Activated CD4-positive, alpha-beta T cell treated with anti-CD3 and anti-CD28 coated beads, Interleukin-2, amount 10 ng/mL, durations not matched to agents 24 days and 14 days (primary cell): Measurements from ENCODE around the gene HIRIP3. TPM values are rescaled to one million over a fixed set of nuclear protein-coding genes. Genes with fewer than 3 reads are reported as not detected.

Experiments used
- DNase-seq: peaks from one replicate; pipeline ENCODE4 v3.0.0; 2022
- H3K27ac Mint-ChIP-seq: one replicate; pipeline ENCODE4 v1.8.0; 2022; ENCODE audit warnings: mild to moderate bottlenecking, mixed read lengths
- H3K27me3 Mint-ChIP-seq: one replicate; pipeline ENCODE4 v1.8.0; 2022; ENCODE audit warnings: mixed read lengths
- H3K36me3 Mint-ChIP-seq: one replicate; pipeline ENCODE4 v1.8.0; 2022; ENCODE audit warnings: low read depth, mild to moderate bottlenecking, mixed read lengths
- H3K4me1 Mint-ChIP-seq: one replicate; pipeline ENCODE4 v1.8.0; 2021; ENCODE audit warnings: mixed read lengths
- H3K4me3 Mint-ChIP-seq: one replicate; pipeline ENCODE4 v1.8.0; 2022; ENCODE audit warnings: mild to moderate bottlenecking, moderate library complexity, mixed read lengths
- H3K9me3 Mint-ChIP-seq: one replicate; pipeline ENCODE4 v1.8.0; 2021; ENCODE audit warnings: mixed read lengths
- intact Hi-C: fragments of 100-400 bp; cut with micrococcal nuclease; formaldehyde crosslinking; loops from one replicate; pipeline ENCODE4 v1.15.1; 2023
- total RNA-seq: library from RNA; stranded (reverse); gene quantifications from 2 replicates; pipeline ENCODE4 v1.2.3, GENCODE V29; 2022

HIRIP3 gene
- total RNA-seq, 1 donor from 2014 or later, result 47.7 TPM

- Mint-ChIP-seq H3K27me3 (no peaks in the 10 kb centered on the region), H3K36me3 (peaks cover 48% of the 10 kb centered on the region), H3K27ac (no peak overlapping the region), H3K9me3 (no peaks in the 10 kb centered on the region), H3K4me3 (no peak overlapping the region), H3K4me1 (peaks cover 22% of the 10 kb centered on the region)
- intact Hi-C loops, result loop anchor here (5.0 to 10.0 kb wide), 3 partner anchors 375 to 1177 kb away; partner anchors contain the start of genes ATXN2L, FBRS, MYL11 and PRR14
- DNase-seq, result no peak
Measured at GRCh38 chr16:29999605-30000004, 4.2 kb upstream of the HIRIP3 start.

GRCh38 chr16:29996766-29997250 is 1.4 kb upstream of the HIRIP3 start:
- Mint-ChIP-seq H3K27ac (peak overlapping the region; percentile 98), H3K27me3 (no peaks in the 10 kb centered on the region), H3K4me3 (peak overlapping the region; percentile 95), H3K9me3 (no peaks in the 10 kb centered on the region), H3K36me3 (peaks cover 53% of the 10 kb centered on the region), H3K4me1 (peaks cover 26% of the 10 kb centered on the region)
- DNase-seq, result no peak
- intact Hi-C loops, result loop anchor here (1.0 to 10.0 kb wide), 12 partner anchors 24 to 1175 kb away; partner anchors contain the start of genes ALDOA, ATXN2L, CDIPT and FBRS

GRCh38 chr16:29995911-29996765 is 721 bp upstream of the HIRIP3 start, which contains the start of gene INO80E:
Gene INO80E, plus strand, starts transcription at chr16:29996241. Its CDS starts 70 bp downstream, at chr16:29996311.
- peak; percentile 100 for DNase-seq
- peak within 1 kb of the TSS; percentile 95 for H3K4me3 Mint-ChIP-seq

DNA sequence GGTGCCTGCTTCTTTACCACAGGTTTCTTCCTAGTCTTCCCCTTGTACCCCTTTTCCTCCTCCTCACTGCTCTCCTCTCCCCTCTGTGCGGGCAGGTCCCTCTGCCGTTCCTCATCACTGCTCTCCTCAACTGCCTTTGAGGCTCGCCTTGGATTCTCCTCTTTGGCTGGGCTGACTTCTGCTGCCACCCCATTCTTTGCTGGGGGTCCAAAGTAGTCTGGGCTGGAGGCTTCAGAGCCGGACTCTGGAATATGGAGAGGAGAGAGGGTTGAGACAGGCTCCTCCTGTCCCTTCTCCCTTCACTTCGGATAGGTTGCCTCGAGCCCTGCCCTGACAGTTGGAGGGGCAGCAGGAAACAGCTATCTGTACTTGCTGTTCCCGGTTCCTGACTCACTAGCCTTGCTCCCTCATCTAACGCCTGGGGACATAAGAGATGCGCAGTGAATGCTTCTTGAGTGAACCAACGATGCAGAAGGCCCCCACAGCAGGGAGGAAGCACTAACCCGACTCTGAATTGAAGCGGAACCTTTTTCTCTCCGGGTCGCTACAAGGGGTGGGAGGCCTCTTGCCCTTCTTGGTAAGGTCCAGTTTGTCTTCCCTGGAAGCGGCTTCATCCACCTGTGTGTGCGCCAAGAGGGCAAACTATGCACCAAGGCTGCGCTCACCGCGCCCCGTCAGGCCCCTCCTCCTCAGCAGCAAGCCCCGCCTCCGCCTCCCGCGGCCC is 655 bp downstream of the HIRIP3 start:
- H3K4me3 Mint-ChIP-seq, result peak overlapping the region; percentile 95
- H3K4me1 Mint-ChIP-seq, result peaks cover 26% of the 10 kb centered on the region
- H3K36me3 Mint-ChIP-seq, result peaks cover 47% of the 10 kb centered on the region
- H3K27ac Mint-ChIP-seq, result peak overlapping the region; percentile 98
- DNase-seq, result peak; percentile 93
- intact Hi-C loops, result loop anchor here (5.0 to 10.0 kb wide), 3 partner anchors 380 to 1172 kb away; partner anchors contain the start of genes ATXN2L, FBRS, MYL11 and PRR14
- no peaks in the 10 kb centered on the region for H3K27me3 Mint-ChIP-seq
- H3K9me3 Mint-ChIP-seq, result no peaks in the 10 kb centered on the region

More at GRCh38 chr16:29995911-29996765, 721 bp upstream of the HIRIP3 start, which contains the start of gene INO80E:
- H3K36me3 Mint-ChIP-seq, result peaks cover 50% of the 10 kb centered on the region
- H3K27me3 Mint-ChIP-seq, result no peaks in the 10 kb centered on the region
- peak within 1 kb of the TSS; percentile 98 for H3K27ac Mint-ChIP-seq
- intact Hi-C loops, result loop anchor here (1.0 to 10.0 kb wide), 12 partner anchors 23 to 1174 kb away; partner anchors contain the start of genes ALDOA, ATXN2L, CDIPT and FBRS
- H3K4me1 Mint-ChIP-seq, result peaks cover 26% of the 10 kb centered on the region
- H3K9me3 Mint-ChIP-seq, result no peaks in the 10 kb centered on the region

DNA sequence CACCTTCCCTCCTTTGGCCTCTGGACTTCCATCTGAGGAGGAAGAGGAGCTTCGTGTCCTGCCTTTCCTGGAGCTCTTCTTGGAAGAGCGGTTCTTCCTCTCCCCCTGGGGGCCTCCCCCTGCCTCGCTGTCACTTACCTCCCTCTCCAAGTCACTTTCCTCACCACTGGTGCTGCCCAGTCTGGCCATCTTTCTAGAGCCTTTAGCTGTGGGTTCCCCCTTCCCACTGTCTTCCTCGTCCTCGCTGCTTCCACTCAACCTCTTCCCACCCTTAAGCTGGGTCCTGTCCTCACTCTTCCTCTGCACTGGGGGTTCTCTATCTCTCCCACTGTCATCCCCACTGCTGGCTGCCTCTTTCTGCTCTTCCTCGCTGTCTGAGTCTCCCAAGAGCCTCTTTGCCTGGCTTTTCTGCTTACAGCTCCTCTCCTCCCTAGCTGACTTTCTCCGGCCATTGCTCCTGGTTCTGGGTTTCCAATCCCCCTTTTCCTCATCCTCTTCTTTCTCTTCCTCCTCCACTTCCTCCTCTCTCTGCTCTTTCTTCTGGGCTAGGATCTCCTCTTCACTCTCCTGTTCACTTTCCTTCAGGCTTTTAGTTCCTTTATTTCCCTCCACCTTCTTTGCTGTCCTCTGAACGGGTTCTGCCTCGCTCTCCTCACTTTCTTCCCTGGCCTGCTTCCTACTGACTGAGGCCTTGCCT is 1.4 kb downstream of the HIRIP3 start:
- Mint-ChIP-seq H3K4me3 (peak overlapping the region; percentile 95), H3K4me1 (peaks cover 24% of the 10 kb centered on the region), H3K27ac (peak overlapping the region; percentile 98), H3K9me3 (no peaks in the 10 kb centered on the region), H3K36me3 (peaks cover 44% of the 10 kb centered on the region), H3K27me3 (no peaks in the 10 kb centered on the region)
- DNase-seq, result no peak
- intact Hi-C loops, result loop anchor here (10.0 kb wide), 2 partner anchors 381 to 661 kb away; partner anchors contain the start of genes FBRS, MYL11, PRR14 and TBC1D10B

GRCh38 chr16:29993191-29993902 is 2.1 kb downstream of the HIRIP3 start:
- H3K27me3 Mint-ChIP-seq, result no peaks in the 10 kb centered on the region
- intact Hi-C loops, result loop anchor here (10.0 kb wide), 2 partner anchors 381 to 661 kb away; partner anchors contain the start of genes FBRS, MYL11, PRR14 and TBC1D10B

GRCh38 chr16:29992344-29992967 is 3.0 kb downstream of the HIRIP3 start:
- no peaks in the 10 kb centered on the region for H3K27me3 Mint-ChIP-seq
- no peak overlapping the region for H3K4me3 Mint-ChIP-seq
- H3K9me3 Mint-ChIP-seq, result no peaks in the 10 kb centered on the region
- peak overlapping the region; percentile 25 for H3K27ac Mint-ChIP-seq
- peaks cover 20% of the 10 kb centered on the region for H3K4me1 Mint-ChIP-seq
- H3K36me3 Mint-ChIP-seq, result peaks cover 43% of the 10 kb centered on the region
- intact Hi-C loops, result loop anchor here (10.0 kb wide), 2 partner anchors 382 to 662 kb away; partner anchors contain the start of genes FBRS, MYL11, PRR14 and TBC1D10B
- DNase-seq, result no peak

More at GRCh38 chr16:29993191-29993902, 2.1 kb downstream of the HIRIP3 start:
- Mint-ChIP-seq H3K27ac (no peak overlapping the region), H3K36me3 (peaks cover 45% of the 10 kb centered on the region), H3K9me3 (no peaks in the 10 kb centered on the region), H3K4me3 (peak overlapping the region; percentile 95), H3K4me1 (peaks cover 24% of the 10 kb centered on the region)
- DNase-seq, result no peak

DNA sequence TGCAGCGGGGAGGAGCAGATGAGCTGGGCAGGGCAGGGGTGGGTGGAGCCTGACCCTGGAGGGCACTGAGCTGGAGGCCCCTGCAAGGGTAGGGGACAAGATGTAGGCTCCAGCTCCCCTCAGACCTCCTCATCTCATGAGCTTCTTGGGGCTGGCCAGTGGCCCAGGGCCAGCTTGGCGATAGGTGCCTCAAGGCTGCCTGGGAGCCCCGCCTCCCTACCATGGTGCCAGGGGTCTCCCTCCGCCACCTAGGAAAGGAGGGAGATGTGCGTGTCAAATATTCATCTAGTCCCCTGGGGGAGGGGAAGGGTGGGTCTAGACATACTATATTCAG is 3.9 kb downstream of the HIRIP3 start:
- Mint-ChIP-seq H3K4me3 (no peak overlapping the region), H3K27ac (no peak overlapping the region), H3K9me3 (no peaks in the 10 kb centered on the region), H3K36me3 (peaks cover 41% of the 10 kb centered on the region), H3K4me1 (peaks cover 15% of the 10 kb centered on the region), H3K27me3 (no peaks in the 10 kb centered on the region)
- intact Hi-C loops, result loop anchor here (10.0 kb wide), 2 partner anchors 383 to 663 kb away; partner anchors contain the start of genes FBRS, MYL11, PRR14 and TBC1D10B
- DNase-seq, result no peak

DNA sequence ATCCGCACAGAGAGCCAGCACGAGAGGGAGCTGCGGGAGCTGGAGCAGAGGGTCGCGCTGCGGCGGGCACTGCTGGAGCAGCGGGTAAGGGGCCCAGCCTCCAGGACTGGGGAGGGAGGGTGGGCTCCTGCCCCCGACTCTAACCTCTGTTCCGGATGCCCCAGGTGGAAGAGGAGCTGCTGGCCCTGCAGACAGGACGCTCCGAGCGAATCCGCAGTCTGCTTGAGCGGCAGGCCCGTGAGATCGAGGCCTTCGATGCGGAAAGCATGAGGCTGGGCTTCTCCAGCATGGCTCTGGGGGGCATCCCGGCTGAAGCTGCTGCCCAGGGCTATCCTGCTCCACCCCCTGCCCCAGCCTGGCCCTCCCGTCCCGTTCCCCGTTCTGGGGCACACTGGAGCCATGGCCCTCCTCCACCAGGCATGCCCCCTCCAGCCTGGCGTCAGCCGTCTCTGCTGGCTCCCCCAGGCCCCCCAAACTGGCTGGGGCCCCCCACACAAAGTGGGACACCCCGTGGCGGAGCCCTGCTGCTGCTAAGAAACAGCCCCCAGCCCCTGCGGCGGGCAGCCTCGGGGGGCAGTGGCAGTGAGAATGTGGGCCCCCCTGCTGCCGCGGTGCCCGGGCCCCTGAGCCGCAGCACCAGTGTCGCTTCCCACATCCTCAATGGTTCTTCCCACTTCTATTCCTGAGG is 4.4 kb downstream of the HIRIP3 start:
- peaks cover 39% of the 10 kb centered on the region for H3K36me3 Mint-ChIP-seq
- intact Hi-C loops, result loop anchor here (10.0 kb wide), 2 partner anchors 384 to 664 kb away; partner anchors contain the start of genes FBRS, MYL11, PRR14 and TBC1D10B
- no peak overlapping the region for H3K4me3 Mint-ChIP-seq
- no peak overlapping the region for H3K27ac Mint-ChIP-seq
- H3K4me1 Mint-ChIP-seq, result peaks cover 13% of the 10 kb centered on the region
- no peaks in the 10 kb centered on the region for H3K27me3 Mint-ChIP-seq
- H3K9me3 Mint-ChIP-seq, result no peaks in the 10 kb centered on the region
- no peak for DNase-seq

GRCh38 chr16:29990034-29990433 is 5.4 kb downstream of the HIRIP3 start:
- H3K27me3 Mint-ChIP-seq, result no peaks in the 10 kb centered on the region
- intact Hi-C loops, result loop anchor here (10.0 kb wide), 2 partner anchors 385 to 665 kb away; partner anchors contain the start of genes FBRS, MYL11, PRR14 and TBC1D10B
- DNase-seq, result no peak
- H3K4me3 Mint-ChIP-seq, result no peak overlapping the region
- no peak overlapping the region for H3K27ac Mint-ChIP-seq
- H3K9me3 Mint-ChIP-seq, result no peaks in the 10 kb centered on the region
- peaks cover 49% of the 10 kb centered on the region for H3K36me3 Mint-ChIP-seq
- peaks cover 13% of the 10 kb centered on the region for H3K4me1 Mint-ChIP-seq

- Mint-ChIP-seq H3K36me3 (peaks cover 50% of the 10 kb centered on the region), H3K9me3 (no peaks in the 10 kb centered on the region), H3K27ac (no peak overlapping the region), H3K27me3 (no peaks in the 10 kb centered on the region), H3K4me1 (peaks cover 5% of the 10 kb centered on the region), H3K4me3 (no peak overlapping the region)
- no peak for DNase-seq
- intact Hi-C loops, result no loop called here
Measured at GRCh38 chr16:29989111-29989858, 6.1 kb downstream of the HIRIP3 start.
